Bronchial epithelial cell (primary cell): ENCODE results near the gene DNAJC5. TPM values are rescaled to one million over a fixed set of nuclear protein-coding genes. Genes with fewer than 3 reads are reported as not detected.
"Not testable (repeated sequence)": the region's sequence is repeated elsewhere in the genome, so short reads cannot be mapped to it uniquely, and the experiment has no call there.

Source experiments
- DNase-seq: peaks from one replicate; pipeline ENCODE4 v3.0.0-alpha.2; 2010; ENCODE audit warnings: low read depth
- FAIRE-seq: peaks from 2 replicates; lab custom pipeline; 2011; peaks lifted over from hg19 to GRCh38; lab: Jason Lieb, UNC
- H3K27me3 ChIP-seq: 2 replicates; pipeline ENCODE4 v1.5.1; 2011; ENCODE audit warnings: low read length; ENCODE audit not compliant: control insufficient read depth, insufficient read depth
- H3K36me3 ChIP-seq: 2 replicates; pipeline ENCODE4 v1.5.1; 2011; ENCODE audit warnings: low read length; ENCODE audit not compliant: control insufficient read depth, insufficient read depth
- H3K4me3 ChIP-seq: 2 replicates; pipeline ENCODE4 v1.5.1; 2011; ENCODE audit warnings: mild to moderate bottlenecking, low read depth, low read length, control low read depth
- CTCF ChIP-seq: IDR thresholded peaks from 2 replicates; pipeline ENCODE4 v1.5.1; 2011; ENCODE audit warnings: mild to moderate bottlenecking, moderate library complexity, low read length, control low read depth, inconsistent platforms; ENCODE audit not compliant: insufficient read depth, severe bottlenecking
- total RNA-seq: library from RNA; depleted of rRNA; stranded (reverse); fragments of >200 nt; gene quantifications from 2 replicates; pipeline ENCODE4 v1.2.1, GENCODE V29; 2014

DNAJC5 gene
- total RNA-seq, 1 donor from 2014 or later: 121 TPM

GRCh38 chr20:63877755-63878470 is 17.0 kb upstream of the DNAJC5 start:
- no peak for DNase-seq
- Histone ChIP-seq H3K27me3 (no peaks in the 10 kb centered on the region), H3K4me3 (no peak overlapping the region), H3K36me3 (peaks cover 54% of the 10 kb centered on the region)
- no peak for FAIRE-seq
- no peak for TF ChIP-seq CTCF

- H3K4me3 ChIP-seq: no peak overlapping the region
- DNase-seq (no peak), FAIRE-seq (no peak)
- no peaks in the 10 kb centered on the region for H3K27me3 ChIP-seq
- no peak for TF ChIP-seq CTCF
- peaks cover 60% of the 10 kb centered on the region for H3K36me3 ChIP-seq
Observed at GRCh38 chr20:63878899-63879663, 15.8 kb upstream of the DNAJC5 start.

GRCh38 chr20:63880901-63881300 is 14.0 kb upstream of the DNAJC5 start:
- not testable (repeated sequence) for H3K27me3 ChIP-seq, FAIRE-seq, H3K4me3 ChIP-seq, DNase-seq
- peaks cover 57% of the 10 kb centered on the region for H3K36me3 ChIP-seq

GRCh38 chr20:63881451-63882226 is 13.3 kb upstream of the DNAJC5 start:
- FAIRE-seq (no peak), DNase-seq (no peak)
- no peaks in the 10 kb centered on the region for H3K27me3 ChIP-seq
- no peak overlapping the region for H3K4me3 ChIP-seq
- TF ChIP-seq CTCF: no peak
- peaks cover 54% of the 10 kb centered on the region for H3K36me3 ChIP-seq

- Histone ChIP-seq H3K36me3 (peaks cover 60% of the 10 kb centered on the region), H3K27me3 (no peaks in the 10 kb centered on the region)
- FAIRE-seq: no peak
Observed at GRCh38 chr20:63882257-63883200, 12.4 kb upstream of the DNAJC5 start.

More at GRCh38 chr20:63882257-63883200, 12.4 kb upstream of the DNAJC5 start:
- no peak for TF ChIP-seq CTCF
- H3K4me3 ChIP-seq: no peak overlapping the region
- DNase-seq: no peak
